Stimulated activated CD4-positive, alpha-beta T cell treated with anti-CD3 and anti-CD28 coated beads, Interleukin-4, amount 100 ng/mL, for 48 hours (primary cell): ENCODE results near the gene S100A5.
A peak's percentile ranks its signal among the peaks of the same experiment; 100 is the strongest.
"Not testable (repeated sequence)": the region's sequence is repeated elsewhere in the genome, so short reads cannot be mapped to it uniquely, and the experiment has no call there.

Experiments used
- DNase-seq, 2 donors: peaks; one replicate each; pipeline ENCODE4 v3.0.0-alpha.2; 2020; ENCODE audit warnings: low read depth in 2 of 2

Gene S100A5

GRCh38 chr1:153566414-153567371, 26.0 kb upstream of the S100A5 start:
- peak; percentile 81 to 89 for DNase-seq

DNA sequence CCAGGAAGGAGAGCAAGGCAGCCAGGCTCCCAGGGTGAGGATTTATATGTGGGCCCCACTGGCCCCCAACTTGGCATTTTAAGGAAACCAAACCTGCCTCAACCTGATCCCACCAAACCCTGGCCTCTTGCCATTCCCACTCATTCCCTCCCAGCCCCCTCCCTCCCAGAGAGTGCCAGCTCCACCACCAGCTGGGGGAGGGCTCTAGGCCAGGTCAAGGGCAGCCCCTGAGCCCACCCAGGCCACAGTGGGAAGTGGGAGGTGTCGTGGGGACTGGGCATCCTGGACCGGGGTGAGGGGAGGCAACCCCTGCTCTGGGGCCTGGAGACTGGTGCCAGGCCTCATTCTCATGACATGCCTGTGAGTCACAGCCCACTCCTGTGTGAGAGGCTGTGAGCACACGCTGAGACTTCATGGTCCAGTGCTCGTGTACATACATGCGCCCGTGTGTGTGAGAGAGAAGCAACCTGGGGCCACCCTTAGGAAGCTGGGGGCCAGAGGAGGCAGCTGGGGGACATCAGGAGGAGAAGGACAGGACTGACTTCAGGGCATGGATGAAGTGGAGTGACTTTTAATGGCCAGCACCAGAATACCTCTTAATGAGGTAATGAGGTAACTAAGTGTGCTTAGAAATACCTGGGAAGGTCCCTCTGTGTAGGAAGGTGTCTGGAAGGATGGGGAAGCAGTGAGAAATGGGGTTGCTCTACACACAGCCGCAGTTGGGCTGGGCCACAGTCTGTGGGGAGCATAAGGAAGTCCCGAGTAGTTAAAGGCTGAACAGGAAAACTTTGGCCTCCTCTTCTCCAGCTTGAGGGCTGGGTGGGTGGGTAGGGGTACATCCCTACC, 25.0 kb upstream of the S100A5 start, which contains the start of gene S100A2:
TSS of gene S100A2 (minus strand) at position 316 of the 846 bp plus-strand sequence. CDS start 1,967 bp downstream, outside the sequence.
- DNase-seq = peak; percentile 49 to 60

GRCh38 chr1:153563991-153564390, 23.3 kb upstream of the S100A5 start:
- no peak for DNase-seq

DNA sequence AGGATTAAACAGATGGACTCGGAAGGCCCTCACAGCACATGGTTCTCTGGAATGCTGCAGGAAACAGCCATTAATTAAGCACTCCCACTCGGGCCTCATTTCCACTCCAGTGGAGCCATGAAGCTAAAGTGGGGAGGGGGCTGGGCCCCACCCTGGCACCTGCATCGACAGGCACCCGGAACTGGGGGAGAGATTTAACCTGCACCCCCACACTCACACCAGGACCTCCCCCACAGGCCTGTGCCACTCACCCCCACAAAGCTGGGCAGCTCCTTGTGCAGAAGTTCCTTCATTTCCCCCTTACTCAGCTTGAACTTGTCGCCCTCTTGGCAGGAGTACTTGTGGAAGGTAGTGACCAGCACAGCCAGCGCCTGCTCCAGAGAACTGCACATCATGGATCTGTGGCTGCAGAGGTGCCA, 22.8 kb upstream of the S100A5 start:
- no peak for DNase-seq

DNA sequence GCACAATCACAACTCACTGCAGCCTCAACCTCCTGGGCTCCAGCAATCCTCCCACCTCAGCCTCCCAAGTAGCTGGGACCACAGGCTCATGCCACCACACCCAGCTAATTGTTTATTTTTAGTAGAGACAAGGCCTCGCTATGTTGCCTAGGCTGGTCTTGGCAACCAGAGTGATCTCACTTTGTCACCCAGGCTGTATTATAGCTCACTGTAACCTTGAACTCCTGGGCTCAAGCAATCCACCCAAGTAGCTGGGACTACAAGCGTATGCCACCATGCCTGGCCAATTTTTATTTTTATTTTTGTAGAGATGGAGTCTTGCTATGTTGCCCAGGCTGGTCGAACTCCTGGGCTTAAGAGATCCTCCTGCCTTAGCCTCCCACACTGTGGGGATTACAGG, 21.3 kb upstream of the S100A5 start:
- not testable (repeated sequence) for DNase-seq

GRCh38 chr1:153561466-153561985, 20.8 kb upstream of the S100A5 start:
- DNase-seq = no peak

DNA sequence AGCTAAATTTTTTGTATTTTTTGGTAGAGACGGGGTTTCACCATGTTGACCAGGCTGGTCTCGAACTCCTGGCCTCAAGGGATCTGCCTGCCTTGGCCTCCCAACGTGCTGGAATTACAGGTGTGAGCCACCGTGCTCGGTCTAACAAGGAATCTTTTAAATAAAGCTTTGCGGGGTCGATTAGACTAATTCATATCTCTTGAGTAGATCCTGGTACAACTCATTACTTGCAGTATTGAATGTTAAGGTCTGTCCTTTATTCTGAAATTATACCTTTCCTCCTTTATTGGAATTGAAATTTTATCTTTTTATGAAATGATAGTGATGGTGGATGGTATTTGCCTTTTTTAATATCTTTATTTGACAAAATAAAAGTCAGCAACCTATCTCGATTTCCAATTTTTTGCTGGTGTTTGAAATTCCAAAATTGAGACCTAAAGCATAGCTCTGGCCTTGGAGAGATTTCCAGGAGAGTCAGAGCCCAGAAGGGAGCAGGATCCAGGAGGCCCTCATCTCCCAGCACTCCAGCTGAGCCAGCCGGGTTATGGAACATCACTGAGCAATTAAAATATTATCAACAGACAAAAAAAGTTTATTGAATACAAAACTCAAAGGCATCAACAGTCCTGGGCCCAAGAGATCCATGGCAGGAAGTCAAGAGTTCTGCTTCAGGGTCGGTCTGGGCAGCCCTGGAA, 20.2 kb upstream of the S100A5 start:
- no peak for DNase-seq

DNA sequence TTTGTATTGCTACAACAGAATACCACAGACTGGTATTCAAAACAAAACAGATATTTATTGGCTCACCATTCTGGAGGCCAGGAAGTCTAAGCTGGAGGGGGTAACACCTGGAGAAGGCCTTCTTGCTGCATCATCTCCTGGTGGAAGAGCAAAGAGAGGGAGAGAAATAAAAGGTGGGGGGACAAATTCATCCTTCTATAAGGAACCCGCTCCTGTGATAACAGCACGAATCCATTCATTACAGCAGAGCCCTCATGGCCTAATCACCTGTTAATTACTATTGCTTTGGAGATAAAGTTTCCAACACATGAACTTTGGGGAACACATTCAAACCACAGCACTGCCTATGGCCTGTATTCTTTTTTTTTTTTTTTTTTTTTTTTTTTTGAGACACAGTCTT, 19.5 kb upstream of the S100A5 start:
- DNase-seq = no peak

DNA sequence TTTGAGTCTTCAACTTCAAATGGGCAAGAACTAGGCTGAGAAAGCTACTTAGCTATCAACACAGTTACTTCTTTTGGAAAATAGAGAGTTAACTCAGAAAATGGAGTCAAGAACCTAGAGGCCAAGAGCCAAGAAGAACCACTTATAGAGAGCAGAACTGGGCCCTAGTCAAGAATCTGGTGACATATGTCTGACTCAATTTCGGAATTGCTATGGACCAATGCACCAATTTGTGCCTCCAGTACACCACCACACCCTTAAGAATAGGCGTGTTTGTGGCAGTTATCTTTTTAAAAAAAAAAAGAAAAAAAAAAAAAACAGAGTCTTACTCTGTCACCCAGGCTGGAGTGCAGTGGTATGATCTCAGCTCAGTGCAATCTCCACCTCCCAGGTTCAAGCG, 17.1 kb upstream of the S100A5 start:
- no peak for DNase-seq

DNA sequence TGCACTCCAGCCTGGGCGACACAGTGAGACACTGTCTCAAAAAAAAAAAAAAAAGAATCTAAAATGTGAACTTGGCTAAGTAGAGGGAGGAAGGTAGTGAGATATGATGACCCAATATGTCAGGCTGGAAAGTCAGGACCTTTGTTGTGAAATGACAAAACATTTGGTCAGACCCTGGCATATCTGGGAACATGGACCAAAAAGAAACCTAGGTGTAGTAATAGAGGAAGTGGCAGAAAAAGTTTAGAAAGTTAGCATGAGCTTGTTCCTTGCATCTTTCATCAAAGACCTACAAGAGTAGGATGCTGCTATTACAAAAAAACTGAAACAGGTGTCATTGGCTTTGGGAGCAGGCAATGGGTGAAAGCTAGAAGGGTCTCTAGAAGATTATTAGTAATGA, 15.6 kb upstream of the S100A5 start:
- no peak for DNase-seq

GRCh38 chr1:153553830-153554541, 13.3 kb upstream of the S100A5 start:
- DNase-seq = no peak

DNA sequence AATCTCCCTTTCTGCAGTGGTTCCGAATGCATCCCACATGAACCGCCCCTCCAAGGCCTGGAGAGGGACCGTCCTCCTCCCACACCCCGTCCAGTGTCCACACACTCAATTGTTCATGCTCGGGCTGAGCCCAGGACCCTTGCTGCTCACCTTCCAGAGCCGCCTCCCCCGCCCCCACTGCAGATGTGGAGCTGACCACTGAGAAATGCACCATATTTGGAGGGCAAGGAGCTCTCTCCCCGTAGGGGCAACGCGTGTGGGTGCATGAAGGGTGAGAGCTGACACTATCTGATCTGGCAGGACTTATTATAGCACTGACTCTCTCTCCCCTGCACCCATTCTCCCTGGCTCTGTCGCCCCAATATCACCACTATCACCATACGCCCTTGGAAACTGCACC, 12.4 kb upstream of the S100A5 start:
- DNase-seq = no peak

DNA sequence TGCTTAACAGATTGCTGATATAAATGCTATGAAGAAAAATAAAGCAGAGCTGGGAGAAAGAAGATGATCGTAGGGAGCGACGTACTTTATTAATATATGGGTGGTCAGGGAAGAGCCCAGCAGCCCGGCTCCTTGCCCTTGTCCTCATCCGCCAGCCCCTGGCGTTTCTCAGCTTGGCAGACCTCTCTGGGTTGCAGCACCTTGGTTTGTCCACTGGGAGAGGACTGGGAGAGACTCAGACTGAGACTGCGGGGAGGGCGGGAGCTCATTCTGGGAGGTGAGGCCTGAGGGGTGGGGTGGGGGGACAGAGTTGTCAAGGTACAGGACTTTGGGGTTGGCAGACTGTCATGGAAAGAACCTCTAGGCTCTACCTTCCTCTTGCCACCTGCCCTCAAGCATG, 11.6 kb upstream of the S100A5 start:
- DNase-seq = no peak

DNA sequence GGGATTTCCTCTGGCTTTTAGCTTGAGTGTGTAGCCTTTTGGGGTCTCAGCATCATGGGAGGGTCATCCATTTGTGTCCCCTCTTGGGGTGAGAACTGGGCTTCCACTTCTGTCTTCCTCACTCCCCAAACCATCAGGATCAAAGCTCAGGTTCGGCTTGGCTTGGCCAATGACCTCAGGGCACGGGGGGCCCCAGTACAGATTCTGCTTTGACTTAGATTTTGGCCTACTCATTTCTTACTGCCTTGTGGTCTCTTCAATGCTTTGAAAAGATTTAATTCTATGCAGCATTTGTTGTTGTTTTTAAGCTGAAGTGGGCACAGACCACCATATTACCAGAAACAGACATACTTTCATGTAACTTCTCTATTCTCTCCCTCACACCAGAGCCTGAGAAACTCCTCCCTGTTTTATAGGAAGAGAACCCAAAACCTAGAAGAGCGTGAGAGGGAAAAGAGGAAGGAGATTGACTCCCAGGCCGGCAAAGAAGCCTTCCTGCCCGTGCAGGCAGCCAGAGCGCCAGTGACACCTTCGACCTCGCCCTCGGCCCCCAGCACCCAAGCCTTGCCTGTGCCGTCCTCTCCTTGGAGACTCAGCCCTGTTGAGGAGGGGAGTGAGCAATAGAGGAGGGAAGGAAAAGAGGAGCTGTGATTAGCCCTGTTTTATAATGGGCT, 10.2 kb upstream of the S100A5 start:
- no peak for DNase-seq

GRCh38 chr1:153550398-153550758, 9.6 kb upstream of the S100A5 start:
- DNase-seq = no peak

DNA sequence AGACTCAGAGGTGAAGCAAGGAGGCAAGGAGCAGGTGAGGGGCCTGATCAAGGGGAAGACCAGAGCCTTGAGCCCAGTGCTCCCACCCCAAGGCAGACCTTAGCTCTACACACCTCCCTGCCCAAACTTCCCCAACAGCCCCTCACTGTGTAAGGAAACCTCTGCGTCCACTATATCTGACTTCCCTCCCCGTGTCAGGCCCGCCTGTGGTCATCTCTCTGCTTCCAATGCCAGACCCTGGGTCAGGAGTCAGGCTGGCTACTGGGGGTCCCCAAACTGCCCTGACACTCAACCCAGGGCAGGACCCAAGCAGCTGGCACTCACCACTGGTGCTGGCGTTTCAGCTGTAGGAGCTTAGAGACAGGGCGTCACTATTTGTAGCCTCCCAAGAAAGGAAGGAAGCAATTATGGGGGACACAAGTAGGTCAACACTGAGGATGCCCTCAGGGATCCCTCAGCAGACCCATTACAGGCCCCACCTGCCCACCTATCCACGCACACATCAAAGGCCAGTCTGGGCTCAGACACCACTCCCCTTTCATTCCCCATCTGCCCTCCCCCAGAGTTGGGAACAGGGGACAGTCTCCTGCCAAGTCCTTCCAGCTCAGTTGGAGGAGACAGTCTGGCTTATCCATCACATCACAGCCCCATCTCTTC, 9.1 kb upstream of the S100A5 start:
- no peak for DNase-seq

DNA sequence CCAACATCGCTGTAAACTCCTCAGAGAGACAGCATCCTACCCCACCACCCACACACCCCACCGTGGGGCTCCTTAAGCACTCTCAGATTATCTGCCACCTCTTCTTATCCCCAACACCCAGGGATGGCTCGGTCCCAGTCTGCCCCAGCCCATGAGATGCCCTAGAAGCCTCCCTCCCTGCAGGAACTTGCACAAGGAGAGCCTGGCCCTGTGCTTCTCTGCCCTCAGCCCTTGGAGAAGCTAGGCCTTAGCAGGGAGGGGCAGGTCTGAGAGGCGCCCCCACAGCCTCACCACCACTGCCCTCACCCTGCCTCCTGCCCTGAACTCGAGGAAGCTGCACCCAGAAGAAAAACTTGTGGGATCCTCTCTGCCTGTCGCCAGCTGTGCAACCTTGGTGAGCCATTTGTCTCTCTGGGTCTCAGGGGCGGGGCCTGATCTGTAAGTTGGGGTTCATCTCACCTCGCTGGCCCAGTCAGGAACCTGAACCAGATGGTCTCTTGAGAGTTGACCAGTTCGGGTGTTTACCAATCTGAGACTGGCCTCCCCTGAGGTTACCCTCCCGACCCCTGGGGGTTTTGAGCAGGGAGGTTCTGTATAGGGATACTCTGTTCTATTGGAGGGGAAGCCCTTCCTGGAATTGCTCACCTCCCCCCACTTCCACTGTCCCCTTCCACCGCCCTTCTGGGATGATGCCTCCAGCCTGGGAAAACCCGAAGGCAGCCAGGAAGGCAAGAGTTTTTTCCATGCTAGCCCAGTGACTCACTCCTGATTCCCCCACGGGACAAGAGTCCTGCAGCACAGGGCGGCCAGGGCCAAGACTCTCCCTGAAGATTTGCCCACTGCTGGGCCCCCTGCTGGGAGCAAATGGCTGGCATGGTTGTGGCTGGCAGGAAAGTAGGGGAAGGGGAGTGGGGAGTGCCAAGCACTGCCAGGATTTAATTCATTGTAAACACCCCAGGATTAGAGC, 8.3 kb upstream of the S100A5 start, which contains the start of gene S100A3:
TSS of gene S100A3 (minus strand) at position 537 of the 967 bp plus-strand sequence. CDS start 773 bp downstream, outside the sequence.
- no peak for DNase-seq
